GM23338 (cell line): ENCODE results near the gene ETFA. TPM values are rescaled to one million over a fixed set of nuclear protein-coding genes. Genes with fewer than 3 reads are reported as not detected.

ENCODE experiments used
- ATAC-seq: fragments of 200-7000 bp; cut with Tn5 transposase; 3 replicates; pipeline ENCODE4 v1.9.1; 2020
- DNase-seq: peaks from one replicate; pipeline ENCODE4 v3.0.0-alpha.2; 2015; ENCODE audit warnings: low spot score
- H2AFZ ChIP-seq: fragments of 200-600 bp; sonication (generic); 2 replicates; pipeline ENCODE4 v1.8.0; 2016; ENCODE audit warnings: antibody characterized with exemption, mild to moderate bottlenecking, moderate library complexity
- H3F3A ChIP-seq: fragments of 200-600 bp; sonication (generic); replicated peaks from 2 replicates; pipeline ENCODE4 v1.8.0; 2017; ENCODE audit warnings: antibody characterized with exemption, mixed run types, low read depth
- H3K27ac ChIP-seq: fragments of 200-600 bp; sonication (generic); 2 replicates; pipeline ENCODE4 v1.6.1; 2016; ENCODE audit warnings: low read depth
- H3K27me3 ChIP-seq: fragments of 200-600 bp; sonication (generic); 2 replicates; pipeline ENCODE4 v1.8.0; 2016; ENCODE audit warnings: mild to moderate bottlenecking, mixed run types, moderate library complexity; ENCODE audit not compliant: insufficient read depth
- H3K36me3 ChIP-seq: fragments of 200-600 bp; sonication (generic); 2 replicates; pipeline ENCODE4 v1.8.0; 2016; ENCODE audit warnings: mild to moderate bottlenecking; ENCODE audit not compliant: insufficient read depth
- H3K4me1 ChIP-seq: fragments of 200-600 bp; sonication (generic); 2 replicates; pipeline ENCODE4 v1.8.0; 2016; ENCODE audit warnings: mild to moderate bottlenecking, moderate library complexity; ENCODE audit not compliant: insufficient read depth
- H3K4me2 ChIP-seq: fragments of 200-600 bp; sonication (generic); 2 replicates; pipeline ENCODE4 v1.7.1; 2017; ENCODE audit warnings: mixed run types
- H3K4me3 ChIP-seq: fragments of 200-600 bp; sonication (generic); 2 replicates; pipeline ENCODE4 v1.6.1; 2016; ENCODE audit warnings: mixed run types
- H3K79me2 ChIP-seq: fragments of 200-600 bp; sonication (generic); replicated peaks from 2 replicates; pipeline ENCODE4 v1.8.0; 2017; ENCODE audit warnings: mild to moderate bottlenecking; ENCODE audit not compliant: insufficient read depth
- H3K9me2 ChIP-seq: fragments of 200-600 bp; sonication (generic); 2 replicates; pipeline ENCODE4 v1.8.0; 2017; ENCODE audit not compliant: insufficient read depth
- H4K20me1 ChIP-seq: fragments of 200-600 bp; sonication (generic); replicated peaks from 2 replicates; pipeline ENCODE4 v1.8.0; 2017; ENCODE audit warnings: mild to moderate bottlenecking; ENCODE audit not compliant: insufficient read depth
- H3K27ac Mint-ChIP-seq: 2 replicates; pipeline ENCODE4 v1.8.0; 2020; ENCODE audit warnings: inconsistent platforms, mild to moderate bottlenecking, moderate library complexity, mixed read lengths
- H3K27me3 Mint-ChIP-seq: 3 replicates; pipeline ENCODE4 v1.8.0; 2022; ENCODE audit warnings: low read depth, mild to moderate bottlenecking, moderate library complexity, mixed read lengths, inconsistent platforms; ENCODE audit not compliant: insufficient read depth, poor library complexity
- H3K36me3 Mint-ChIP-seq: 3 replicates; pipeline ENCODE4 v1.8.0; 2021; ENCODE audit warnings: low read depth, mild to moderate bottlenecking, inconsistent platforms, moderate library complexity, mixed read lengths
- H3K4me1 Mint-ChIP-seq: 3 replicates; pipeline ENCODE4 v1.8.0; 2020; ENCODE audit warnings: mild to moderate bottlenecking, inconsistent platforms, mixed read lengths
- H3K4me3 Mint-ChIP-seq: 3 replicates; pipeline ENCODE4 v1.8.0; 2021; ENCODE audit warnings: moderate library complexity, mild to moderate bottlenecking, inconsistent platforms, mixed read lengths
- H3K9me3 Mint-ChIP-seq: 3 replicates; pipeline ENCODE4 v1.8.0; 2020; ENCODE audit warnings: moderate library complexity, mild to moderate bottlenecking, inconsistent platforms, mixed read lengths
- CREB1 ChIP-seq: fragments of 250-450 bp; sonication (Bioruptor Pico); IDR thresholded peaks from 2 replicates; pipeline ENCODE4 v1.5.0; 2020; ENCODE audit warnings: low read depth, mild to moderate bottlenecking, moderate library complexity
- EZH2 ChIP-seq: fragments of 200-600 bp; sonication (generic); IDR thresholded peaks from one replicate; pipeline ENCODE4 v1.8.0; 2017; ENCODE audit warnings: antibody characterized with exemption, mild to moderate bottlenecking, low read depth; ENCODE audit not compliant: unreplicated experiment
- JUNB ChIP-seq: IDR thresholded peaks from one replicate; pipeline ENCODE4 v1.6.1; 2016; ENCODE audit warnings: antibody characterized with exemption; ENCODE audit not compliant: unreplicated experiment
- NANOG ChIP-seq: IDR thresholded peaks from 2 replicates; pipeline ENCODE4 v1.6.1; 2016; ENCODE audit warnings: antibody characterized with exemption, borderline replicate concordance
- POLR2AphosphoS5 ChIP-seq: IDR thresholded peaks from 2 replicates; pipeline ENCODE4 v1.6.1; 2016; ENCODE audit warnings: antibody characterized with exemption, low read depth
- STAT1 ChIP-seq: IDR thresholded peaks from one replicate; pipeline ENCODE4 v1.6.1; 2016; ENCODE audit warnings: antibody characterized with exemption; ENCODE audit not compliant: unreplicated experiment
- ZNF114 ChIP-seq: fragments of 250-450 bp; sonication (Bioruptor Pico); IDR thresholded peaks from 2 replicates; pipeline ENCODE4 v1.5.0; 2020; ENCODE audit warnings: mild to moderate bottlenecking, moderate library complexity
- polyA plus RNA-seq: library from polyadenylated mRNA; unstranded; fragments of >200 nt; fragmentation: Nextera tagmentation; extraction: Ambion mirVana; gene quantifications from 2 replicates; pipeline ENCODE4 v1.2.1, GENCODE V29; 2016
- total RNA-seq: library from RNA; depleted of rRNA; stranded (reverse); fragments of >200 nt; shearing (Covaris generic); gene quantifications from 2 replicates; pipeline ENCODE4 v1.2.3, GENCODE V29; 2014
- TF ChIP-seq, protein P1 (sequence below): IDR thresholded peaks from 2 replicates; pipeline ENCODE4 v1.6.1; 2016; ENCODE audit warnings: antibody characterized with exemption
- TF ChIP-seq, protein P2 (sequence below): fragments of 250-450 bp; sonication (Bioruptor Pico); IDR thresholded peaks from 2 replicates; pipeline ENCODE4 v1.5.0; 2020; ENCODE audit warnings: mild to moderate bottlenecking, moderate library complexity
- TF ChIP-seq, protein P3 (sequence below), 2 experiments: fragments of 200-600 bp in 1 of 2; sonication (generic) in 1 of 2; conservative IDR thresholded peaks; 2 replicates each; pipeline versions ENCODE4 v1.5.1 to v1.6.1; 2016 to 2017; ENCODE audit warnings: antibody characterized with exemption in 2 of 2, low read depth in 2 of 2, mild to moderate bottlenecking in 2 of 2, moderate library complexity in 1 of 2

The ETFA gene
- total and polyA plus RNA-seq, 2 experiments from 2014 or later: 52.9 to 69.1 TPM

DNA sequence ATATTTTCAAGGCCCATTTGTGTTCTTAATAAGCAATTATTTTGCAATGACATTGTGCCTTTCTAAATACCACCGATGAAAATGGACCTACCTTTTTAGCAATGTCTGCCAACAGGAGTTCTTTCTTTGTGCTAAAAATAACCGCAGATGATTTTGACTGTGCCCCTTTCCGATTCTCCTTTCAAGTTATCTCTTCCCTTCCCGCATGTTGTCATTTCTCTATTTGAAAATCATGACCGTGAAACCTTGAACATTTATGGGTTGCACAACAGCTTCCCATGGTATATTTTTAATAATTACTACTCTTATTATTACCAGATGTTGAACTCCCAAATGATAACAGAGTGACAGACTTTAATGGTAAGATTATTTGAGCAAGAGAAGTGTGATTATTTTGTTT lies 10.3 kb upstream of the ETFA start:
- no peaks in the 10 kb centered on the region for H3K27me3 ChIP-seq
- DNase-seq: no peak
- H3K36me3 Mint-ChIP-seq: no peaks in the 10 kb centered on the region
- no peaks in the 10 kb centered on the region for H3K4me1 ChIP-seq
- ATAC-seq: no peak
- H3F3A ChIP-seq: no peaks in the 10 kb centered on the region
- H3K27ac ChIP-seq: no peak overlapping the region
- H3K9me3 Mint-ChIP-seq: no peaks in the 10 kb centered on the region
- peaks cover 3% of the 10 kb centered on the region; the same call in 2 of the 3 replicates for H3K4me1 Mint-ChIP-seq
- H3K27me3 Mint-ChIP-seq: no peaks in the 10 kb centered on the region
- H3K4me3 ChIP-seq: no peak overlapping the region
- H3K4me2 ChIP-seq: no peak overlapping the region
- TF ChIP-seq, protein P1, sequence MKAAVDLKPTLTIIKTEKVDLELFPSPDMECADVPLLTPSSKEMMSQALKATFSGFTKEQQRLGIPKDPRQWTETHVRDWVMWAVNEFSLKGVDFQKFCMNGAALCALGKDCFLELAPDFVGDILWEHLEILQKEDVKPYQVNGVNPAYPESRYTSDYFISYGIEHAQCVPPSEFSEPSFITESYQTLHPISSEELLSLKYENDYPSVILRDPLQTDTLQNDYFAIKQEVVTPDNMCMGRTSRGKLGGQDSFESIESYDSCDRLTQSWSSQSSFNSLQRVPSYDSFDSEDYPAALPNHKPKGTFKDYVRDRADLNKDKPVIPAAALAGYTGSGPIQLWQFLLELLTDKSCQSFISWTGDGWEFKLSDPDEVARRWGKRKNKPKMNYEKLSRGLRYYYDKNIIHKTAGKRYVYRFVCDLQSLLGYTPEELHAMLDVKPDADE: no peak
- TF ChIP-seq EZH2 (no peak), JUNB (no peak), ZNF114 (CRISPR knock-in tag) (no peak), CREB1 (no peak), NANOG (no peak), POLR2AphosphoS5 (no peak), STAT1 (no peak)
- TF ChIP-seq, protein P2, sequence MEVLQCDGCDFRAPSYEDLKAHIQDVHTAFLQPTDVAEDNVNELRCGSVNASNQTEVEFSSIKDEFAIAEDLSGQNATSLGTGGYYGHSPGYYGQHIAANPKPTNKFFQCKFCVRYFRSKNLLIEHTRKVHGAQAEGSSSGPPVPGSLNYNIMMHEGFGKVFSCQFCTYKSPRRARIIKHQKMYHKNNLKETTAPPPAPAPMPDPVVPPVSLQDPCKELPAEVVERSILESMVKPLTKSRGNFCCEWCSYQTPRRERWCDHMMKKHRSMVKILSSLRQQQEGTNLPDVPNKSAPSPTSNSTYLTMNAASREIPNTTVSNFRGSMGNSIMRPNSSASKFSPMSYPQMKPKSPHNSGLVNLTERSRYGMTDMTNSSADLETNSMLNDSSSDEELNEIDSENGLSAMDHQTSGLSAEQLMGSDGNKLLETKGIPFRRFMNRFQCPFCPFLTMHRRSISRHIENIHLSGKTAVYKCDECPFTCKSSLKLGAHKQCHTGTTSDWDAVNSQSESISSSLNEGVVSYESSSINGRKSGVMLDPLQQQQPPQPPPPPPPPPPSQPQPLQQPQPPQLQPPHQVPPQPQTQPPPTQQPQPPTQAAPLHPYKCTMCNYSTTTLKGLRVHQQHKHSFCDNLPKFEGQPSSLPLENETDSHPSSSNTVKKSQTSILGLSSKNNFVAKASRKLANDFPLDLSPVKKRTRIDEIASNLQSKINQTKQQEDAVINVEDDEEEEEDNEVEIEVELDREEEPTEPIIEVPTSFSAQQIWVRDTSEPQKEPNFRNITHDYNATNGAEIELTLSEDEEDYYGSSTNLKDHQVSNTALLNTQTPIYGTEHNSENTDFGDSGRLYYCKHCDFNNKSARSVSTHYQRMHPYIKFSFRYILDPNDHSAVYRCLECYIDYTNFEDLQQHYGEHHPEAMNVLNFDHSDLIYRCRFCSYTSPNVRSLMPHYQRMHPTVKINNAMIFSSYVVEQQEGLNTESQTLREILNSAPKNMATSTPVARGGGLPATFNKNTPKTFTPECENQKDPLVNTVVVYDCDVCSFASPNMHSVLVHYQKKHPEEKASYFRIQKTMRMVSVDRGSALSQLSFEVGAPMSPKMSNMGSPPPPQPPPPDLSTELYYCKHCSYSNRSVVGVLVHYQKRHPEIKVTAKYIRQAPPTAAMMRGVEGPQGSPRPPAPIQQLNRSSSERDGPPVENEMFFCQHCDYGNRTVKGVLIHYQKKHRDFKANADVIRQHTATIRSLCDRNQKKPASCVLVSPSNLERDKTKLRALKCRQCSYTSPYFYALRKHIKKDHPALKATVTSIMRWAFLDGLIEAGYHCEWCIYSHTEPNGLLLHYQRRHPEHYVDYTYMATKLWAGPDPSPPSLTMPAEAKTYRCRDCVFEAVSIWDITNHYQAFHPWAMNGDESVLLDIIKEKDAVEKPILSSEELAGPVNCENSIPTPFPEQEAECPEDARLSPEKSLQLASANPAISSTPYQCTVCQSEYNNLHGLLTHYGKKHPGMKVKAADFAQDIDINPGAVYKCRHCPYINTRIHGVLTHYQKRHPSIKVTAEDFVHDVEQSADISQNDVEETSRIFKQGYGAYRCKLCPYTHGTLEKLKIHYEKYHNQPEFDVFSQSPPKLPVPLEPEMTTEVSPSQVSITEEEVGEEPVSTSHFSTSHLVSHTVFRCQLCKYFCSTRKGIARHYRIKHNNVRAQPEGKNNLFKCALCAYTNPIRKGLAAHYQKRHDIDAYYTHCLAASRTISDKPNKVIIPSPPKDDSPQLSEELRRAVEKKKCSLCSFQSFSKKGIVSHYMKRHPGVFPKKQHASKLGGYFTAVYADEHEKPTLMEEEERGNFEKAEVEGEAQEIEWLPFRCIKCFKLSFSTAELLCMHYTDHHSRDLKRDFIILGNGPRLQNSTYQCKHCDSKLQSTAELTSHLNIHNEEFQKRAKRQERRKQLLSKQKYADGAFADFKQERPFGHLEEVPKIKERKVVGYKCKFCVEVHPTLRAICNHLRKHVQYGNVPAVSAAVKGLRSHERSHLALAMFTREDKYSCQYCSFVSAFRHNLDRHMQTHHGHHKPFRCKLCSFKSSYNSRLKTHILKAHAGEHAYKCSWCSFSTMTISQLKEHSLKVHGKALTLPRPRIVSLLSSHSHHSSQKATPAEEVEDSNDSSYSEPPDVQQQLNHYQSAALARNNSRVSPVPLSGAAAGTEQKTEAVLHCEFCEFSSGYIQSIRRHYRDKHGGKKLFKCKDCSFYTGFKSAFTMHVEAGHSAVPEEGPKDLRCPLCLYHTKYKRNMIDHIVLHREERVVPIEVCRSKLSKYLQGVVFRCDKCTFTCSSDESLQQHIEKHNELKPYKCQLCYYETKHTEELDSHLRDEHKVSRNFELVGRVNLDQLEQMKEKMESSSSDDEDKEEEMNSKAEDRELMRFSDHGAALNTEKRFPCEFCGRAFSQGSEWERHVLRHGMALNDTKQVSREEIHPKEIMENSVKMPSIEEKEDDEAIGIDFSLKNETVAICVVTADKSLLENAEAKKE (CRISPR knock-in tag): no peak
- TF ChIP-seq, protein P3, sequence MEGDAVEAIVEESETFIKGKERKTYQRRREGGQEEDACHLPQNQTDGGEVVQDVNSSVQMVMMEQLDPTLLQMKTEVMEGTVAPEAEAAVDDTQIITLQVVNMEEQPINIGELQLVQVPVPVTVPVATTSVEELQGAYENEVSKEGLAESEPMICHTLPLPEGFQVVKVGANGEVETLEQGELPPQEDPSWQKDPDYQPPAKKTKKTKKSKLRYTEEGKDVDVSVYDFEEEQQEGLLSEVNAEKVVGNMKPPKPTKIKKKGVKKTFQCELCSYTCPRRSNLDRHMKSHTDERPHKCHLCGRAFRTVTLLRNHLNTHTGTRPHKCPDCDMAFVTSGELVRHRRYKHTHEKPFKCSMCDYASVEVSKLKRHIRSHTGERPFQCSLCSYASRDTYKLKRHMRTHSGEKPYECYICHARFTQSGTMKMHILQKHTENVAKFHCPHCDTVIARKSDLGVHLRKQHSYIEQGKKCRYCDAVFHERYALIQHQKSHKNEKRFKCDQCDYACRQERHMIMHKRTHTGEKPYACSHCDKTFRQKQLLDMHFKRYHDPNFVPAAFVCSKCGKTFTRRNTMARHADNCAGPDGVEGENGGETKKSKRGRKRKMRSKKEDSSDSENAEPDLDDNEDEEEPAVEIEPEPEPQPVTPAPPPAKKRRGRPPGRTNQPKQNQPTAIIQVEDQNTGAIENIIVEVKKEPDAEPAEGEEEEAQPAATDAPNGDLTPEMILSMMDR (conservative IDR thresholded peaks at IDR 0.05; ENCODE audit: low read depth in 2 of 2): no peak
- H3K4me3 Mint-ChIP-seq: no peak overlapping the region
- no peaks in the 10 kb centered on the region for H3K36me3 ChIP-seq
- no peak overlapping the region for H2AFZ ChIP-seq
- no peaks in the 10 kb centered on the region for H3K9me2 ChIP-seq
- no peaks in the 10 kb centered on the region for H3K79me2 ChIP-seq
- H3K27ac Mint-ChIP-seq: no peak overlapping the region
- no peaks in the 10 kb centered on the region for H4K20me1 ChIP-seq
